ENCODE results near the gene IQCF6. TPM values are rescaled to one million over a fixed set of nuclear protein-coding genes. Genes with fewer than 3 reads are reported as not detected.

IQCF6 gene
- total RNA-seq, 2 donors from 2014 or later = not detected

DNA sequence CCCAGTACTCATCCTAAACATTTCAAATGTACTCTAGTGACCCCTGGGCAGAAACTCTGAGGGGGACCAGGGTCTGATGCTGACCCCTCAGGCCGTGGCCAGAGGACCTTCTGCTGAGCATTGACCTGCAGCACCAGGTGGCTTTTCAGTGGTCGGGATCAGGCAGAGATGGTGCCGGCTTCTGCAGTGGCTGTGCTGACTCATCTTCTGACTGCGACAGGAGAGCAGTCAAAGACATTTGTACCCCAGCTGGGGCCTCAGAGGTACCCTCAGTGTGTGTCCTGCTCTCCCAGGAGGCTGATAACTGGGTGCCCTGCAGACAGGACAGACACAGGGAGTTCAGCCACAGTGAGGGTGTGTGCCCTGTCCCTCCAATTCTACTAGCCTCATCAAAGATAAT, 36.6 kb upstream of the IQCF6 start:
- no peaks in the 10 kb centered on the region for H3K36me3 ChIP-seq
- DNase-seq (ENCODE audit: low spot score) = no peak
- H3K4me3 ChIP-seq = no peak overlapping the region
- H3K4me1 ChIP-seq = no peaks in the 10 kb centered on the region
- no peaks in the 10 kb centered on the region for H3K9me3 ChIP-seq
- TF ChIP-seq, protein P1, sequence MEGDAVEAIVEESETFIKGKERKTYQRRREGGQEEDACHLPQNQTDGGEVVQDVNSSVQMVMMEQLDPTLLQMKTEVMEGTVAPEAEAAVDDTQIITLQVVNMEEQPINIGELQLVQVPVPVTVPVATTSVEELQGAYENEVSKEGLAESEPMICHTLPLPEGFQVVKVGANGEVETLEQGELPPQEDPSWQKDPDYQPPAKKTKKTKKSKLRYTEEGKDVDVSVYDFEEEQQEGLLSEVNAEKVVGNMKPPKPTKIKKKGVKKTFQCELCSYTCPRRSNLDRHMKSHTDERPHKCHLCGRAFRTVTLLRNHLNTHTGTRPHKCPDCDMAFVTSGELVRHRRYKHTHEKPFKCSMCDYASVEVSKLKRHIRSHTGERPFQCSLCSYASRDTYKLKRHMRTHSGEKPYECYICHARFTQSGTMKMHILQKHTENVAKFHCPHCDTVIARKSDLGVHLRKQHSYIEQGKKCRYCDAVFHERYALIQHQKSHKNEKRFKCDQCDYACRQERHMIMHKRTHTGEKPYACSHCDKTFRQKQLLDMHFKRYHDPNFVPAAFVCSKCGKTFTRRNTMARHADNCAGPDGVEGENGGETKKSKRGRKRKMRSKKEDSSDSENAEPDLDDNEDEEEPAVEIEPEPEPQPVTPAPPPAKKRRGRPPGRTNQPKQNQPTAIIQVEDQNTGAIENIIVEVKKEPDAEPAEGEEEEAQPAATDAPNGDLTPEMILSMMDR (IDR thresholded peaks at IDR 0.05) = no peak
- H3K27ac ChIP-seq = no peak overlapping the region
- no peaks in the 10 kb centered on the region for H3K27me3 ChIP-seq

DNA sequence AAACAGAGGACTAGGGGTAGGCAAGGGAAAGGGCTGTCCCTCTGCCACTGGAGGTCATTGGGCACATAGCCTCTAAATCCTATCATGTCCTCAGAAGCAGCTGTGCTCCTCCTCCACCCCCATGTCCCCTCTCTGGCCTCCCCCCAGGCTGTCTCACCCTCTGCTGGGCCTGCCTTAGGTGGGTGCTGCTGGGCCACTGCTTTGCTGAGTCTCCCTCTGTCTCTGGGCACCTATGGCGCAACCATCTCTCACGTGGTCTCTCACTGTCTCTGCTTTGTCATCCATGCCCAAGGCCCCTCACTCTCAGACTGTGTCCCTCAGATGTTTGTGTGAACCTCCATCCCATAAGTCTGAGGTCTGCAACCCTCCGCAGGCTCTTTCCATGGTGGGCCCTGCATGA, 35.0 kb upstream of the IQCF6 start:
- TF ChIP-seq, protein P1 (IDR thresholded peaks at IDR 0.05) = no peak
- H3K4me1 ChIP-seq = no peaks in the 10 kb centered on the region
- H3K36me3 ChIP-seq = no peaks in the 10 kb centered on the region
- no peak overlapping the region for H3K27ac ChIP-seq
- DNase-seq (ENCODE audit: low spot score) = no peak
- H3K27me3 ChIP-seq = no peaks in the 10 kb centered on the region
- no peak overlapping the region for H3K4me3 ChIP-seq
- no peaks in the 10 kb centered on the region for H3K9me3 ChIP-seq

- H3K27me3 ChIP-seq = no peaks in the 10 kb centered on the region
- DNase-seq (ENCODE audit: low spot score) = no peak
- no peaks in the 10 kb centered on the region for H3K36me3 ChIP-seq
- H3K4me3 ChIP-seq = no peak overlapping the region
- H3K9me3 ChIP-seq = no peaks in the 10 kb centered on the region
- TF ChIP-seq, protein P1 (IDR thresholded peaks at IDR 0.05) = no peak
- H3K27ac ChIP-seq = no peak overlapping the region
- H3K4me1 ChIP-seq = no peaks in the 10 kb centered on the region
These were observed 34.5 kb upstream of the IQCF6 start for GRCh38 chr3:51813539-51813938.

GRCh38 chr3:51808934-51809333, 29.9 kb upstream of the IQCF6 start:
- Histone ChIP-seq H3K27me3 (no peaks in the 10 kb centered on the region), H3K36me3 (no peaks in the 10 kb centered on the region), H3K9me3 (no peaks in the 10 kb centered on the region), H3K4me1 (no peaks in the 10 kb centered on the region), H3K27ac (no peak overlapping the region), H3K4me3 (no peak overlapping the region)
- DNase-seq (ENCODE audit: low spot score) = no peak
- TF ChIP-seq, protein P1 (IDR thresholded peaks at IDR 0.05) = no peak

GRCh38 chr3:51802106-51802703, 23.2 kb upstream of the IQCF6 start:
- Histone ChIP-seq H3K27ac (no peak overlapping the region), H3K4me1 (no peaks in the 10 kb centered on the region), H3K27me3 (no peaks in the 10 kb centered on the region), H3K4me3 (no peak overlapping the region), H3K36me3 (no peaks in the 10 kb centered on the region), H3K9me3 (no peaks in the 10 kb centered on the region)
- TF ChIP-seq, protein P1 (IDR thresholded peaks at IDR 0.05) = no peak
- no peak for DNase-seq (ENCODE audit: low spot score)

DNA sequence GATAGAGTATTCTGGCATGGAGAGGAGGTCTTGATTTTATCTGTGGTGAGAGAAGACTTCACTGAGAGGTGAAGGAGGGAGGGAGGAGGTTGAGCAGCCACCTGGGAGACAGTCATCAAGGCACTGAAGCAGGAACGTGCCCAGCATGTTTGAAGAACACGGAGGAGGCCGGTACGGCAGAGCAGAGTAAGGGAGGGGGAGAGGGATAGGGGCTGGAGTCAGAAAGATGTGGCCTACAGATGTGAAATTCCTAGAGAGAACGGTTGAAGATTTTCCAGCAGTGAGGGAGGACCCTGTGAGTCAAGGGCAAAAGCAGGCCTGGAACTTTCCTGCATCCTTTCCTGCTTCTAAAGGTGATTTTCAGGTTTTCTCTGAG, 21.7 kb upstream of the IQCF6 start:
- H3K36me3 ChIP-seq = no peaks in the 10 kb centered on the region
- no peak for DNase-seq (ENCODE audit: low spot score)
- H3K4me1 ChIP-seq = no peaks in the 10 kb centered on the region
- H3K9me3 ChIP-seq = no peaks in the 10 kb centered on the region
- no peak overlapping the region for H3K27ac ChIP-seq
- H3K4me3 ChIP-seq = no peak overlapping the region
- TF ChIP-seq, protein P1 (IDR thresholded peaks at IDR 0.05) = no peak
- no peaks in the 10 kb centered on the region for H3K27me3 ChIP-seq
